Nephron (organoid): ENCODE data around the gene WNT9A.

Experiments
- H3K27ac Mint-ChIP-seq, 3 experiments: 2 replicates each; pipeline ENCODE4 v1.8.0; 2020; ENCODE audit warnings: mixed read lengths in 3 of 3, mild to moderate bottlenecking in 2 of 3, moderate library complexity in 1 of 3
- H3K27me3 Mint-ChIP-seq: 2 replicates; pipeline ENCODE4 v1.8.0; 2021; ENCODE audit warnings: low read depth, mild to moderate bottlenecking, moderate library complexity, mixed read lengths
- H3K36me3 Mint-ChIP-seq: 2 replicates; pipeline ENCODE4 v1.8.0; 2020; ENCODE audit warnings: low read depth, mixed read lengths
- H3K4me1 Mint-ChIP-seq: 2 replicates; pipeline ENCODE4 v1.8.0; 2020; ENCODE audit warnings: mixed read lengths
- H3K4me3 Mint-ChIP-seq, 3 experiments: 2 replicates each; pipeline ENCODE4 v1.8.0; 2020; ENCODE audit warnings: mild to moderate bottlenecking in 3 of 3, mixed read lengths in 3 of 3, moderate library complexity in 2 of 3
- H3K9me3 Mint-ChIP-seq: 2 replicates; pipeline ENCODE4 v1.8.0; 2020; ENCODE audit warnings: mixed read lengths
- TF ChIP-seq, protein P1 (sequence below), 3 experiments: fragments of 200-600 bp; sonication (generic); IDR thresholded peaks; one replicate each; pipeline ENCODE4 v1.5.0; 2021; ENCODE audit warnings: antibody characterized with exemption in 3 of 3; ENCODE audit not compliant: unreplicated experiment in 3 of 3

Gene WNT9A

DNA sequence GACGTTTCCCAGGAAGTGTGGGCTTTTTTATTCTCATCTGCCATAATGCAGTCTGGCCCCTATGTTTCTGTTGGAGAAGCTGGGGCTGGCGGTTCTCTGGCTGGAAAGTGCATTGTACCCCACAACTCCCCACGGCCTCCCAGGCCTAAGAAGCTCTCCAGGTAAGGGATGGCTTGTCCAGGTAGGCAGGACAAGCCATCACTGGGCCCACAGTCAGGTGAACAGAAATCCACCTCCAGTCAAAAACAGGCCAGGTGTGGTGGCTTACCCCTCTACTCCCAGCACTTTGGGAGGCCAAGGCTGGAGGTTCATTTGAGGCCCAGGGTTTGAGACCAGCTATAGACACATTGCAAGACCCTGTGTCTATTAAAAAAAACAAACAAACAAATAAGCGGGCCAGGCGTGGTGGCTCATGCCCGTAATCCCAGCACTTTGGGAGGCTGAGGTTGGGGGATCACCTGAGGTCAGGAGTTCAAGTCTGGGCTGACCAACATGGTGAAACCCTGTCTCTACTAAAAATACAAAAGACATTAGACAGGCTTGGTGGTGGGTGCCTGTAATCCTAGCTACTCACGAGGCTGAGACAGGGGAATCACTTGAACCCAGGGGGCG, 3.1 kb upstream of the WNT9A start:
- H3K27me3 Mint-ChIP-seq: peaks cover 29% of the 10 kb centered on the region
- peaks cover 13% of the 10 kb centered on the region for H3K4me1 Mint-ChIP-seq
- H3K4me3 Mint-ChIP-seq: peak overlapping the region in 2 of 3 experiments; percentile 58 to 67
- no peaks in the 10 kb centered on the region for H3K36me3 Mint-ChIP-seq
- H3K9me3 Mint-ChIP-seq: peaks cover 12% of the 10 kb centered on the region
- no peak overlapping the region for H3K27ac Mint-ChIP-seq
- TF ChIP-seq, protein P1, sequence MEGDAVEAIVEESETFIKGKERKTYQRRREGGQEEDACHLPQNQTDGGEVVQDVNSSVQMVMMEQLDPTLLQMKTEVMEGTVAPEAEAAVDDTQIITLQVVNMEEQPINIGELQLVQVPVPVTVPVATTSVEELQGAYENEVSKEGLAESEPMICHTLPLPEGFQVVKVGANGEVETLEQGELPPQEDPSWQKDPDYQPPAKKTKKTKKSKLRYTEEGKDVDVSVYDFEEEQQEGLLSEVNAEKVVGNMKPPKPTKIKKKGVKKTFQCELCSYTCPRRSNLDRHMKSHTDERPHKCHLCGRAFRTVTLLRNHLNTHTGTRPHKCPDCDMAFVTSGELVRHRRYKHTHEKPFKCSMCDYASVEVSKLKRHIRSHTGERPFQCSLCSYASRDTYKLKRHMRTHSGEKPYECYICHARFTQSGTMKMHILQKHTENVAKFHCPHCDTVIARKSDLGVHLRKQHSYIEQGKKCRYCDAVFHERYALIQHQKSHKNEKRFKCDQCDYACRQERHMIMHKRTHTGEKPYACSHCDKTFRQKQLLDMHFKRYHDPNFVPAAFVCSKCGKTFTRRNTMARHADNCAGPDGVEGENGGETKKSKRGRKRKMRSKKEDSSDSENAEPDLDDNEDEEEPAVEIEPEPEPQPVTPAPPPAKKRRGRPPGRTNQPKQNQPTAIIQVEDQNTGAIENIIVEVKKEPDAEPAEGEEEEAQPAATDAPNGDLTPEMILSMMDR (IDR thresholded peaks at IDR 0.05; ENCODE audit: unreplicated experiment in 3 of 3): no peak

DNA sequence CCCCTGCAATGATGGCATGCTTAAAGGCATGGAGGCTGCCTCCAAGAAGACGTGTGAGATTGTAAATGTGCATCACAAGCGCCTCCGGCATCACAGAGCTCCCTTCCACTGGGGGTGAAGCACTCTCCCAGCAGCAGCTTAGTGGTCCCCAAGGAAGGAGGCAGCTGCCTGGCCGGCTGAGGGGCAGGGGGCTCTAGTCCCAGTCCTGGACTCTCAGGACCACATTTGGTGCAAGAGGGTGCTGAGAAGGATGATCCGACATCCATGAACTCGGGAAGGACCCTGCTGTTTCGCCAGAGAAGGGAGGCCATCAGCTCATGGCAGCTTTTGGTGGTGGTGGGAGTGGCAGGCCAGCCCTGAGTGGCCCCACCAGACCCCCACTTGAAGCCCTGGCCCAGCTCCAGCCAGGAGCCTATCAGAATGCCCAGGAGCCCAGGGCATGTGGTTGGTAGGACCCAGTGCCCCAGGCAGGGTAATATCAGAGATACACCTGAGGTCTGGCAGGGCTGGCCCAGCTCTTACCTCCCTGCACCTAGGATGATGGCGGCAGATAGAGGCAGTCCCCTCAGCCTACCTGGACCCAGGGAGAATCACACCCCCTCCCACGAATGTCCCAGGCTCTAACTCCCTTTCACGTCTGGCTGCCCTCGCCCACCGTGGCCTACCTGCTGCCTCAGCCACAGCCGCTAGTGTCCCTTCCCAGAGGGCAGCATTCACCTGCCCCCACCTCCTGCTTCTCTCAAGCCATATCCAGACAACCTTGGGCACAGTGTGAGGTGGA, 2.4 kb upstream of the WNT9A start:
- Mint-ChIP-seq H3K36me3 (no peaks in the 10 kb centered on the region), H3K4me3 (peak overlapping the region; percentile 45 to 76 (median 58)), H3K27me3 (peaks cover 29% of the 10 kb centered on the region), H3K4me1 (peaks cover 16% of the 10 kb centered on the region), H3K27ac (no peak overlapping the region), H3K9me3 (peaks cover 7% of the 10 kb centered on the region)
- TF ChIP-seq, protein P1 (IDR thresholded peaks at IDR 0.05; ENCODE audit: unreplicated experiment in 3 of 3): no peak

DNA sequence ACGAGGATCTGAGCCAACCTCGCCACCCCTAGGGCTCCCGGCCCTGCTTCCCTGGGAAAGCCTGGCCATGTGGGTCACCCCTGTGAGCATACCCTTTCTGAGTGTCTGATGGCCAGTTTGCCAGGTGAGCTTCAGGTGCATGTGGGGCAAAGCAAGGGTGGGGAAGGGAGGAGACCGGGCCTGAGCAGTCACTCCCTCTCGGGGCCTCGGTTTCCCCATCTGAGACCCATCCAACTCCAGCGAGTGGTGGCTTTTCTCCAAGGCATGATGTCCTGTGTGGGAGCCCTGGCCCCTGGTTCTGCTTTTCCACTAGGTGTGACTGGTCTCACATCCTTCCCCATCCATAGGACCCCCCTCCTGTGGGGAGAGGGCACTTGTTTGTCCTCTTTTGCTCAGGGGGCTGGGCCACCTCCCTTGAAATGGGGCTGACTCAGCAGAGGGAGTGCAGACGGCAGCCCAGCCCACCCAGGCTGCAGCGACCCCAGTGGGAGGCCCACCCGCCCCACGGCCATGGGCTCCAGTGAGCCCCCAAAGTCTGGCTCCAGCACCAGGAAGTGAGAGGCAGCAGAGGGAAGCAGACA, 1.7 kb upstream of the WNT9A start:
- Mint-ChIP-seq H3K27ac (no peak overlapping the region), H3K36me3 (no peaks in the 10 kb centered on the region), H3K4me1 (peaks cover 16% of the 10 kb centered on the region), H3K4me3 (peak overlapping the region; percentile 25 to 56 (median 45)), H3K27me3 (peaks cover 29% of the 10 kb centered on the region), H3K9me3 (peaks cover 6% of the 10 kb centered on the region)
- TF ChIP-seq, protein P1 (IDR thresholded peaks at IDR 0.05; ENCODE audit: unreplicated experiment in 3 of 3): no peak

DNA sequence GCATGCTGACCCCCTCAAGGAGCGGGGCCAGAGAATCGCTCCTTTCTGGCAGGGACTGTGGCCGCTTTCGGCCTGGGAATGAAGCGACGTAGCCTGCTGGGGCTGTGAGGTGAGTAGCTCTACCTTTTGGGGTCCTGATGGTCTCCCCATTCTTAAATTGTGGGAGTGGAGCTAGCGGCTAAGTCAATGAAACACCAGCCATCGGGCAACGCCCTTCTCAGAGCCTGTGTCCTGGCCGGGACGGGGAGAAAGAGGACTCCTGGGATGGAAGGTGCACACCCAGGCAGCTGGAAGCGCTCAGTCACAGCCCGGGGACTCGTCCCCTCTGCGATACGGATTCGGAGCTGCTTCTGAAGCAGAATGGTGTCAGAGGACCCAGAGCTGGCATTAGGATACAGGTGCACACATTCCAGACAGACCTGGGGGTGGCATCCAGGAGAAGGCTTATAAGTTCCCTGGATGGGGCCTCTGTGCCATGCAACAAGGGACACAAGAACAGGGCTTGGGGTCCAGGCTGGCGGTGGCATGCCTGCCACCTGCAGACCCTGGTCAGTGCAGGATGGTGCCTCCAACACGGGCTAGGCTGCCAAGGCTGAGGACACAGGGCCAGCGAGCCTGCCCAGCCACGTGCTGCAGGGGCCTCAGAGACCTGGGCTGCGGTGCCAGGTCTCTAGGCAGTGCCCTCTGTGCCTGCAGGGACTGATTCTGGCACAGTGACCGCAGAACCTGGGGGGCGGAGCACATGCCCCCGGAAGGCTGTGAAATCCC, 945 bp upstream of the WNT9A start:
- Mint-ChIP-seq H3K4me3 (peak overlapping the region; percentile 82 to 91 (median 90)), H3K27ac (peak overlapping the region in 1 of 3 experiments; percentile 52), H3K27me3 (peaks cover 27% of the 10 kb centered on the region), H3K9me3 (peaks cover 5% of the 10 kb centered on the region), H3K4me1 (peaks cover 22% of the 10 kb centered on the region), H3K36me3 (no peaks in the 10 kb centered on the region)
- TF ChIP-seq, protein P1 (IDR thresholded peaks at IDR 0.05; ENCODE audit: unreplicated experiment in 3 of 3): no peak

DNA sequence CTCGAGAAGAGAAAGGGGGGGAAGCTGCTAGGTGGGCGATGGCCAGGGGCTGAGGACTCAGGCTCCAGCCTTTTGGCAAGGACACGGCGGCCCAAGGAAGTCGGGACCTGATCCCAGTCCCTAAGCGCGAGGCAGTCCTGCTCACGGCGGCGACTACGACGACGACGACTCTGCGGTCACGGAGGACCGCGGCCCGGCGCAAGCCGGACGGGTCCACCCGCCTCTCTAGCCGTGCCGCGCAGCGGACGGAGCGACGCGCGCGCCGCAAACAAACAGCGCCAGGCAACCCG, 401 bp downstream of the WNT9A start:
- H3K36me3 Mint-ChIP-seq: no peaks in the 10 kb centered on the region
- H3K27ac Mint-ChIP-seq: no peak overlapping the region
- no peaks in the 10 kb centered on the region for H3K9me3 Mint-ChIP-seq
- TF ChIP-seq, protein P1 (IDR thresholded peaks at IDR 0.05; ENCODE audit: unreplicated experiment in 3 of 3): no peak
- H3K4me1 Mint-ChIP-seq: peaks cover 27% of the 10 kb centered on the region
- peaks cover 21% of the 10 kb centered on the region for H3K27me3 Mint-ChIP-seq
- H3K4me3 Mint-ChIP-seq: peak overlapping the region; percentile 82 to 92 (median 89)
